ENCODE data around the gene PSD4. TPM values are rescaled to one million over a fixed set of nuclear protein-coding genes. Genes with fewer than 3 reads are reported as not detected.

The PSD4 gene
- total and polyA plus RNA-seq, 2 of the 8 experiments (the other 6 are each of a cell fraction or from before 2014, with no cell fraction given), result 0.53 to 1.2 TPM

- TF ChIP-seq ATF2 (IDR thresholded peaks at IDR 0.05; ENCODE audit: low read length), result no peak
- TF ChIP-seq TBP (IDR thresholded peaks at IDR 0.05; ENCODE audit: low read depth, low read length), result no peak
- no peak for TF ChIP-seq CREB1 (IDR thresholded peaks at IDR 0.05)
- no peak for TF ChIP-seq TAF7 (optimal IDR thresholded peaks at IDR 0.05; ENCODE audit: borderline replicate concordance, low read depth, low read length)
- TF ChIP-seq NANOG (IDR thresholded peaks at IDR 0.05; ENCODE audit: insufficient read depth, low read depth, low read length, poor library complexity, severe bottlenecking), result no peak
- TF ChIP-seq RAD21 (IDR thresholded peaks at IDR 0.05 in 1 of 2, conservative IDR thresholded peaks at IDR 0.05 in 1 of 2; ENCODE audit: low read depth in 2 of 2, low read length in 2 of 2), result no peak
- TF ChIP-seq SIRT6 (IDR thresholded peaks at IDR 0.05; ENCODE audit: low read length), result no peak
- TF ChIP-seq TAF1 (IDR thresholded peaks at IDR 0.05; ENCODE audit: low read depth, low read length), result no peak
- no peak for TF ChIP-seq SP1 (IDR thresholded peaks at IDR 0.05; ENCODE audit: low read depth, low read length)
- TF ChIP-seq RXRA (IDR thresholded peaks at IDR 0.05; ENCODE audit: insufficient read depth, low read depth, low read length), result no peak
- TF ChIP-seq EGR1 (IDR thresholded peaks at IDR 0.05; ENCODE audit: borderline replicate concordance, low read depth, low read length), result no peak
- TF ChIP-seq CHD2 (IDR thresholded peaks at IDR 0.05; ENCODE audit: low read length), result no peak
Measured at GRCh38 chr2:113231064-113231463, 57.3 kb downstream of the PSD4 start (continued).
